OCI-LY3 (cell line): ENCODE data around the gene ASXL1.

Experiments
- H2AFZ ChIP-seq: fragments of 200-600, 300-600 bp; shearing (Covaris generic); 2 replicates; pipeline ENCODE4 v1.6.0; 2014; ENCODE audit warnings: antibody characterized with exemption, low read depth, low read length
- H3K27ac ChIP-seq: fragments of 200-600, 300-600 bp; sonication (generic); 2 replicates; pipeline ENCODE4 v1.5.1; 2014; ENCODE audit warnings: mild to moderate bottlenecking, low read length, moderate library complexity, mixed read lengths
- H3K27me3 ChIP-seq: fragments of 200-600, 300-600 bp; sonication (generic); 2 replicates; pipeline ENCODE4 v1.6.1; 2014; ENCODE audit warnings: low read depth, low read length, mixed read lengths
- H3K36me3 ChIP-seq: fragments of 200-600, 300-600 bp; sonication (generic); replicated peaks from 2 replicates; pipeline ENCODE3; 2014; ENCODE audit warnings: low read depth, low read length, mixed read lengths
- H3K4me1 ChIP-seq: fragments of 300-600, 200-600 bp; sonication (generic); 2 replicates; pipeline ENCODE4 v1.6.1; 2014; ENCODE audit warnings: low read length, mixed read lengths
- H3K4me2 ChIP-seq: fragments of 200-600, 300-600 bp; sonication (generic); 2 replicates; pipeline ENCODE4 v1.6.1; 2014; ENCODE audit warnings: low read length, mixed read lengths
- H3K4me3 ChIP-seq: fragments of 300-600, 200-600 bp; sonication (generic); 2 replicates; pipeline ENCODE4 v1.5.1; 2014; ENCODE audit warnings: antibody characterized with exemption, mild to moderate bottlenecking, low read length, moderate library complexity
- H3K79me2 ChIP-seq: fragments of 300-600, 200-600 bp; shearing (Covaris generic); 2 replicates; pipeline ENCODE4 v1.6.1; 2014; ENCODE audit warnings: mild to moderate bottlenecking, low read length, mixed read lengths
- H3K9ac ChIP-seq: fragments of 300-600, 200-600 bp; shearing (Covaris generic); 2 replicates; pipeline ENCODE4 v1.6.0; 2014; ENCODE audit warnings: mild to moderate bottlenecking, low read length, moderate library complexity
- H3K9me3 ChIP-seq: fragments of 200-600, 300-600 bp; shearing (Covaris generic); 2 replicates; pipeline ENCODE4 v1.6.1; 2014; ENCODE audit warnings: low read length, mixed read lengths; ENCODE audit not compliant: insufficient read depth
- H4K20me1 ChIP-seq: fragments of 200-600, 300-600 bp; sonication (generic); 2 replicates; pipeline ENCODE4 v1.6.1; 2016; ENCODE audit warnings: low read length, mixed read lengths; ENCODE audit not compliant: insufficient read depth
- EZH2phosphoT487 ChIP-seq: fragments of 200-600 bp; shearing (Covaris generic); IDR thresholded peaks from 2 replicates; pipeline ENCODE4 v1.6.1; 2018; ENCODE audit warnings: antibody characterized with exemption, mixed run types, low read depth
- TF ChIP-seq, protein P1 (sequence below): fragments of 200-600, 300-600 bp; sonication (generic); IDR thresholded peaks from 2 replicates; pipeline ENCODE4 v1.5.1; 2014; ENCODE audit warnings: antibody characterized with exemption, low read length, low read depth

The ASXL1 gene

DNA sequence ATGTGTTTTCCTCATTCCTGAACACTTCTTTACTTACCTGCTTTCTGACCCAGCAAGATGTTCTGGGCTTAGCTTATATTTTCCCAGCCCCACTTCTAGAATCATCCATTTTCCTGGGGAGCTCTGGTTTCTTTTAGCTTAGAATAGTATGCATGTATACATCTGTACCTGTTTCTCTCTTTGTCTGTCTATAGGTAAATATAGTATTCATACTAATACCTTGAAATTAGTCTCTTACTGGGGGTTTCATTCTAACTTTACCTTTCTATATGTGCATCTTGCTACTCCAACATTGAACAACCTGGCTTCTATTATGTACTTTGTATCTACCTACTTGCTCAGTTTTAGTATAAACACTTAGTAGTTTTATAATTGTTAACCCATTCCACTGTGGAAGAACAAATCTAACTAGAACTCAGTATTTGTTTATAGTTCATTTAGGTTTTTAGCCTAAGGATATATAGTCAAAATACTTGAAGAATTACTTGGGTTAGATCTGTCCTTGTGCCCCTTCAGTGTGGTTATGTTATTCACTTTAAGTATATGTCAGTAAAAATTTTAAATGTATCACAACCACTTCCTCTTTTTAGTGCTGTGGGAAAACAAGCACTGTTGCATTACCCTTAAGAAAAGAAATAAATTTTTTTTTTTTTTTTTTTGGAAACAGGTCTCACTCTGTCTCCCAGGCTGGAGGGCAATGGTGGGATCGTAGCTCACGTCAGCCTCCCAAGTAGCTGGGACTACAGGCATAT is 54.0 kb downstream of the ASXL1 start:
- Histone ChIP-seq H3K27me3 (no peaks in the 10 kb centered on the region), H3K27ac (peak overlapping the region; percentile 28), H3K4me2 (peak overlapping the region; percentile 28), H3K4me3 (no peak overlapping the region), H4K20me1 (peaks cover 60% of the 10 kb centered on the region), H3K36me3 (peaks cover 14% of the 10 kb centered on the region), H3K9ac (no peak overlapping the region), H3K79me2 (peaks cover 84% of the 10 kb centered on the region), H3K9me3 (no peaks in the 10 kb centered on the region), H2AFZ (no peak overlapping the region), H3K4me1 (peaks cover 22% of the 10 kb centered on the region)
- TF ChIP-seq, protein P1, sequence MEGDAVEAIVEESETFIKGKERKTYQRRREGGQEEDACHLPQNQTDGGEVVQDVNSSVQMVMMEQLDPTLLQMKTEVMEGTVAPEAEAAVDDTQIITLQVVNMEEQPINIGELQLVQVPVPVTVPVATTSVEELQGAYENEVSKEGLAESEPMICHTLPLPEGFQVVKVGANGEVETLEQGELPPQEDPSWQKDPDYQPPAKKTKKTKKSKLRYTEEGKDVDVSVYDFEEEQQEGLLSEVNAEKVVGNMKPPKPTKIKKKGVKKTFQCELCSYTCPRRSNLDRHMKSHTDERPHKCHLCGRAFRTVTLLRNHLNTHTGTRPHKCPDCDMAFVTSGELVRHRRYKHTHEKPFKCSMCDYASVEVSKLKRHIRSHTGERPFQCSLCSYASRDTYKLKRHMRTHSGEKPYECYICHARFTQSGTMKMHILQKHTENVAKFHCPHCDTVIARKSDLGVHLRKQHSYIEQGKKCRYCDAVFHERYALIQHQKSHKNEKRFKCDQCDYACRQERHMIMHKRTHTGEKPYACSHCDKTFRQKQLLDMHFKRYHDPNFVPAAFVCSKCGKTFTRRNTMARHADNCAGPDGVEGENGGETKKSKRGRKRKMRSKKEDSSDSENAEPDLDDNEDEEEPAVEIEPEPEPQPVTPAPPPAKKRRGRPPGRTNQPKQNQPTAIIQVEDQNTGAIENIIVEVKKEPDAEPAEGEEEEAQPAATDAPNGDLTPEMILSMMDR = no peak
- no peak for TF ChIP-seq EZH2phosphoT487

DNA sequence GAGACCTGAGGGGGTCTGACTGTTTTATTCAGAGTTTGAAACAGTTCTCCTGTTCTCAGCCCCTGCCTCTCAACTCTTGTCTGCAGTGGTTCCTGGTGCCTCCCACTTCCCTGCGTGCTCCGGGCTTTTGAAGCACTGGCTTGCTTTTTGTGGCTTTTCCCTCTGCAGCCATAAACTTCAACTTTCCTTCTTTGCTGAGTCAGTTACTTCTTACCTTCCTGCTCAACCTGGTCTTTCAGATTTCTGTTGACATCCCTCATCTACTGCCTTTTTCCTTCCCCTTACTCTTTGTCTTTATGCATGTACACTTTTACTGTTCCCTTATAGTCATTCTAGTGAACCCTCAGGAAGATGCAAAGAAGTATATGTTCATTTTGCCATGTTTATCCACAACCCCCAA is 57.4 kb downstream of the ASXL1 start:
- peaks cover 53% of the 10 kb centered on the region for H4K20me1 ChIP-seq
- no peaks in the 10 kb centered on the region for H3K27me3 ChIP-seq
- H3K79me2 ChIP-seq = peaks cover 83% of the 10 kb centered on the region
- no peak overlapping the region for H3K4me3 ChIP-seq
- H3K9ac ChIP-seq = no peak overlapping the region
- peaks cover 22% of the 10 kb centered on the region for H3K4me1 ChIP-seq
- H3K4me2 ChIP-seq = no peak overlapping the region
- H3K27ac ChIP-seq = no peak overlapping the region
- H3K36me3 ChIP-seq = peaks cover 14% of the 10 kb centered on the region
- TF ChIP-seq, protein P1 = no peak
- TF ChIP-seq EZH2phosphoT487 = no peak
- no peaks in the 10 kb centered on the region for H3K9me3 ChIP-seq
- H2AFZ ChIP-seq = no peak overlapping the region

DNA sequence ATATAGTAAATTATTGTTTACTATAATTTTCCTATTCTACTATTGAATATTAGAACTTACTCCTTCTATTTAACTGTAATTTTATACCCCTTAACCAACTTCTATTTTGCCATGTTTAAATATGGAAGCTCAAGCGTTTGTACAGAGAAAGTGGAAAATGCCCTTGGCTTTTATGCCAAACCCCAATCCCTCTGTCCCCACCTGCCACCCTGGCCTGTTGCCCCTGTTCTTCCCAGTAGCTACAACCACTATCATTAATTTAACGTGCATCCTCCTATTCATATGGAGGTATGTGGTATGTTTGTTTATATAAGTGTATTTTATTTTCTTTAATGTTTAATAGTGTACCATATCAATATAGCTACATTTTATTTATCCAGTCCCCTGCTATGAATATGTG is 58.1 kb downstream of the ASXL1 start:
- Histone ChIP-seq H2AFZ (no peak overlapping the region), H3K36me3 (peaks cover 14% of the 10 kb centered on the region), H3K9me3 (no peaks in the 10 kb centered on the region), H4K20me1 (peaks cover 52% of the 10 kb centered on the region), H3K27ac (no peak overlapping the region), H3K79me2 (peaks cover 81% of the 10 kb centered on the region), H3K4me3 (no peak overlapping the region), H3K27me3 (no peaks in the 10 kb centered on the region), H3K4me2 (no peak overlapping the region), H3K4me1 (peaks cover 22% of the 10 kb centered on the region), H3K9ac (no peak overlapping the region)
- TF ChIP-seq EZH2phosphoT487 = no peak
- TF ChIP-seq, protein P1 = no peak

DNA sequence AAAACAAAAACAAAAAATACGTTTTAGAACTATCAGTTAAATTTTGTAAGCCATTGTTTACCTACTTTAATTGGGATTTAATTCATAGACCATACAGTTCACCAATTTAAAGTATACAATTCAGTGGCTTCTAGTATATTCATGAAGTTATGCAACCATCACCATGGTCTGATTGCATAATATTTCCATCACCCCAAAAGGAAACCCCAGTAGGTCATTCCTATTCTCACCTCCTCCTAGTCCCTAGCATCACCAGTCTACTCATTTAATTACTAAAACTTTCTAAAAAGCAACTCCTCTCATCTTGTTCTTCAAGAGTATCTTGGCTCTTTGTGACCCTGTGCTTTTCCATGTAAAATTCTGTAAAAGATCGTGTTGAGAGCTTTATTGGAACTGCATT is 60.2 kb downstream of the ASXL1 start:
- H3K4me1 ChIP-seq = 0 out of 2 replicates have a peak, but pooled peaks cover 4% of the 10 kb centered on the region
- peaks cover 70% of the 10 kb centered on the region for H3K79me2 ChIP-seq
- TF ChIP-seq EZH2phosphoT487 = no peak
- TF ChIP-seq, protein P1 = no peak
- H3K36me3 ChIP-seq = peaks cover 7% of the 10 kb centered on the region
- H3K4me2 ChIP-seq = no peak overlapping the region
- no peaks in the 10 kb centered on the region for H3K9me3 ChIP-seq
- no peak overlapping the region for H3K9ac ChIP-seq
- H3K27me3 ChIP-seq = no peaks in the 10 kb centered on the region
- no peak overlapping the region for H3K27ac ChIP-seq
- H4K20me1 ChIP-seq = peaks cover 38% of the 10 kb centered on the region
- H2AFZ ChIP-seq = no peak overlapping the region
- H3K4me3 ChIP-seq = no peak overlapping the region
